ENCODE measurements around the gene ATXN7. TPM values are rescaled to one million over a fixed set of nuclear protein-coding genes. Genes with fewer than 3 reads are reported as not detected.
A peak's percentile ranks its signal among the peaks of the same experiment; 100 is the strongest.

Gene ATXN7
- total RNA-seq, 4 donors from 2014 or later: 20.9 to 28.2 (median 22.6) TPM

DNA sequence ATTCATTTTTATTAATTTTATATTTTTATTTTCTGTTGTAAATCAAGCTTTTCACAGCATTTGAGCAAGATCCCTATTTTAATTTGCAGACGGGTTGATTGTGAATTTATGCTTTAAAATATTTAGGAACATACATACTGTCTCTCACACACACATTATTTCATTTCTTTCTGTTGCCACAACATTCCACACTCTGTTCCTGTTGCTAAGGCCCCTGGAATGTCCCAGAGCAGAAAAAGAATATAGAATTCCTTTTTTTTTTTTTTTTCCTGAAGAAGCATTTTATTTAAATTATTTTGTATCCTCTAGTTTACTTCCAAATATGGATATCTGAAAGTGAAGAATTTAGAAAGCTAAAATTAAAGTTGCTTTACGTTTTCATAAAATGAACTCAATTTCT, 85.3 kb downstream of the ATXN7 start:
- WGBS: 45% methylated on average over 2 of the region's 2 CpGs
- H3K27me3 ChIP-seq: no peaks in the 10 kb centered on the region
- peaks cover 31 to 90% (median 71%) of the 10 kb centered on the region in 4 donors for H3K4me1 ChIP-seq
- DNase-seq (ENCODE audit: extremely low spot score): no peak
- intact Hi-C loops (cut with DNase I): no loop called here
- no peak overlapping the region for H3K4me3 ChIP-seq
- TF ChIP-seq POLR2A (IDR thresholded peaks at IDR 0.05; ENCODE audit: low read depth) (no peak), POLR2AphosphoS5 (IDR thresholded peaks at IDR 0.05) (no peak)
- H3K9me3 ChIP-seq: no peaks in the 10 kb centered on the region
- peak overlapping the region in 3 of 4 donors; percentile 44 to 68 (median 58) for H3K27ac ChIP-seq (replicated peaks in 1 of 4)
- peaks cover 0 to 8% (median 0%) of the 10 kb centered on the region in 4 donors for H3K36me3 ChIP-seq

DNA sequence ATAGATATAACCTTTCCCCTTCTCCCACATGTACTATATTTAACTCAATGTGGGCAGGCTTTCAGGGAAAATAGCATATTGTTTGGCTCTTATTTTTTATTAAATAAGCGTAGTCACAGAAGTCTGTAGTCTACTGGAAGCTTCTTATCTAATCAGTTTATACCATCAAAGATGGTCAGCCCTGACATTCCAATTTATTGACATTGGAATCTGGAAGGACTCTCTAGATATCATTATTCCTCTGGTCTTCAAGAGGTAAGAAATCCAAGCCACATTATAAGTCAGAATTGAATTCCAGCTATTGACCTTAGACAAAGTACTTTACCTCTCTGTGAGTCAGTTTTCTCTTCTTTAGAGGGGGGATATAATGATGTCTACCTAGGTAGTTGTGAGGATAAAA, 87.0 kb downstream of the ATXN7 start:
- Histone ChIP-seq H3K9me3 (no peaks in the 10 kb centered on the region), H3K36me3 (peaks cover 0 to 8% (median 0%) of the 10 kb centered on the region in 4 donors), H3K27me3 (no peaks in the 10 kb centered on the region), H3K4me1 (peaks cover 21 to 92% (median 64%) of the 10 kb centered on the region in 4 donors), H3K27ac (replicated peaks in 1 of 4) (peak overlapping the region in 1 of 4 donors; percentile 36), H3K4me3 (no peak overlapping the region)
- WGBS: 81% methylated on average over 1 of the region's 1 CpG
- TF ChIP-seq EP300 (IDR thresholded peaks at IDR 0.05) (no peak), POLR2AphosphoS5 (IDR thresholded peaks at IDR 0.05) (no peak), POLR2A (IDR thresholded peaks at IDR 0.05; ENCODE audit: low read depth) (no peak), CTCF (IDR thresholded peaks at IDR 0.05) (no peak)
- intact Hi-C loops (cut with DNase I): no loop called here
- DNase-seq (ENCODE audit: extremely low spot score): no peak

DNA sequence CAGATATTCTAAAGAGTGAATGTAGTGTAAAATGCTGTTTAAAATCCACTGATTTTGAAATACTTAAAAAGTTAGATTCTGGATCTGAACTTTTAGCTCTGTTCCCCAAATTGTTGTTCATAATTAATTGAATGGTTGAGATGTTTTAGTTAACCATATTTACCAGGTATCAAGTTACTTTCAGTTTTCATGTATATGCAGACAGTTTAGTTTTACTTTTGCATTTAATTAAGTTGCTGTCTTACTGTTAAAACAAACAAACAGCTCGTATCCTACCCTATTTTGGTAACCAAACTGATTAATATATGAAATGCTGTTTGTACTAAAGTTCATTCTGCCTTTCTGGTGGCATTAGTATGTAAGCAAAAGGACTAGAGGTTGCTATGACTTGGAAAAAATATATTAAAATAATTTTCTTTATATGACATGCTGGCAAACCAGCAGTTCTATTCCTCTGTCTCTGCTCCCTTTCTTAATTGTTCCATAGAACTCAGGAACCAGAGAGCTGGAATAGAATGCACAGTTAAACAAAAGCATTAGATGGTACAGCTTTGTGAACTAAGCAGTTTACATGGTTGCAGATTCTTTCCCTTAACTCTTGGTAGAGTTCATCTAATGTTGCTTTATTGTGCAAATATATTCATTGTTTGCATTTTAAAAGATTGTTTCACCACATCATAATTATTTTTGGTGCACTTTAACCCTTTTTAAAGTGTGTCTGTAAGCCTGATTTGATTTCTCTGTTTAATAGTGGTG, 88.0 kb downstream of the ATXN7 start:
- Histone ChIP-seq H3K4me3 (no peak overlapping the region), H3K27ac (replicated peaks in 1 of 4) (peak overlapping the region in 1 of 4 donors; percentile 36), H3K36me3 (peaks cover 0 to 8% (median 0%) of the 10 kb centered on the region in 4 donors), H3K9me3 (no peaks in the 10 kb centered on the region), H3K4me1 (peaks cover 18 to 92% (median 65%) of the 10 kb centered on the region in 4 donors), H3K27me3 (no peaks in the 10 kb centered on the region)
- no peak for DNase-seq (ENCODE audit: extremely low spot score)
- no peak for TF ChIP-seq POLR2A (IDR thresholded peaks at IDR 0.05; ENCODE audit: low read depth)
- no peak for TF ChIP-seq EP300 (IDR thresholded peaks at IDR 0.05)
- TF ChIP-seq POLR2AphosphoS5 (IDR thresholded peaks at IDR 0.05): no peak
- no peak for TF ChIP-seq CTCF (IDR thresholded peaks at IDR 0.05)
- intact Hi-C loops (cut with DNase I): no loop called here
- 41% methylated on average over 1 of the region's 1 CpG for WGBS

GRCh38 chr3:63952248-63952594, 88.6 kb downstream of the ATXN7 start:
- intact Hi-C loops (cut with DNase I): no loop called here
- Histone ChIP-seq H3K9me3 (no peaks in the 10 kb centered on the region), H3K27ac (replicated peaks in 1 of 4) (no peak overlapping the region), H3K27me3 (no peaks in the 10 kb centered on the region), H3K4me1 (peaks cover 18 to 92% (median 70%) of the 10 kb centered on the region in 4 donors), H3K36me3 (peaks cover 0 to 8% (median 0%) of the 10 kb centered on the region in 4 donors), H3K4me3 (no peak overlapping the region)
- TF ChIP-seq CTCF (IDR thresholded peaks at IDR 0.05) (no peak), POLR2AphosphoS5 (IDR thresholded peaks at IDR 0.05) (no peak), EP300 (IDR thresholded peaks at IDR 0.05) (no peak), POLR2A (IDR thresholded peaks at IDR 0.05; ENCODE audit: low read depth) (no peak)
- WGBS: 93% methylated on average over 2 of the region's 2 CpGs
- DNase-seq (ENCODE audit: extremely low spot score): no peak

DNA sequence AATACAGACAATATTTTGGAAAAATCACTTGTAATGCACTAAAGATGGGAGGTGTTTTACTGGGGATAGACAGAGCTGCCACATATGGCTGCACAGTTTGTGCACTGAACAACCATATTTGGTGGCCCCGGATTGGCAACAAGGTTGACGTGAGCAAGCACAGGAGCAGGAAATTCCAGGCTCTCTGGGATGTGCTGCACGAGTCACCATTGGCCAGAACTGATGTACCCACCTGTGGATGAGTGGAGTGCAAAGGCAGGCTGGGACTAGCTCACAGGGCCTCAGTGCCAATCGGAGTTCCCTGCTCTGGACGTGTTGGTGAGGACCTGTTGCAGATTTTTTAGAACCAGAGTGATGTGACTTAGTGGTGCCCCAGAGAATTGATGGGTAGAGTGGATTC, 90.5 kb downstream of the ATXN7 start:
- DNase-seq (ENCODE audit: extremely low spot score): no peak
- intact Hi-C loops (cut with DNase I): no loop called here

More for the DNA sequence above, 90.5 kb downstream of the ATXN7 start:
- H3K9me3 ChIP-seq: no peaks in the 10 kb centered on the region
- H3K27ac ChIP-seq (replicated peaks in 1 of 4): peak overlapping the region in 1 of 4 donors; percentile 17
- H3K27me3 ChIP-seq: no peaks in the 10 kb centered on the region
- 82% methylated on average over 5 of the region's 5 CpGs for WGBS
- H3K36me3 ChIP-seq: peaks cover 0 to 8% (median 0%) of the 10 kb centered on the region in 4 donors
- peaks cover 9 to 91% (median 70%) of the 10 kb centered on the region in 4 donors for H3K4me1 ChIP-seq
- TF ChIP-seq POLR2AphosphoS5 (IDR thresholded peaks at IDR 0.05): no peak
- TF ChIP-seq EP300 (IDR thresholded peaks at IDR 0.05): no peak
- no peak for TF ChIP-seq CTCF (IDR thresholded peaks at IDR 0.05)
- no peak for TF ChIP-seq POLR2A (IDR thresholded peaks at IDR 0.05; ENCODE audit: low read depth)
- H3K4me3 ChIP-seq: no peak overlapping the region

All from esophagus muscularis mucosa (tissue), 4 donors.